Esophagus squamous epithelium (tissue), 4 donors: Measurements from ENCODE around the gene SPAG9.

Experiments
- POLR2A ChIP-seq, 4 donors: fragments of 450-650 bp; IDR thresholded peaks; one replicate each; pipeline ENCODE4 v1.6.1; 2017; ENCODE audit warnings: antibody characterized with exemption in 4 of 4, mild to moderate bottlenecking in 4 of 4, moderate library complexity in 3 of 4
- TF ChIP-seq, protein P1 (sequence below), 6 experiments: fragments of 450-650 bp in 4 of 6; fragments of 200-600 bp in 2 of 6; sonication (generic) in 2 of 6; IDR thresholded peaks; one replicate each; pipeline ENCODE4 v1.5.1; 2016 to 2019; ENCODE audit warnings: antibody characterized with exemption in 6 of 6, mild to moderate bottlenecking in 4 of 6, moderate library complexity in 4 of 6

DNA sequence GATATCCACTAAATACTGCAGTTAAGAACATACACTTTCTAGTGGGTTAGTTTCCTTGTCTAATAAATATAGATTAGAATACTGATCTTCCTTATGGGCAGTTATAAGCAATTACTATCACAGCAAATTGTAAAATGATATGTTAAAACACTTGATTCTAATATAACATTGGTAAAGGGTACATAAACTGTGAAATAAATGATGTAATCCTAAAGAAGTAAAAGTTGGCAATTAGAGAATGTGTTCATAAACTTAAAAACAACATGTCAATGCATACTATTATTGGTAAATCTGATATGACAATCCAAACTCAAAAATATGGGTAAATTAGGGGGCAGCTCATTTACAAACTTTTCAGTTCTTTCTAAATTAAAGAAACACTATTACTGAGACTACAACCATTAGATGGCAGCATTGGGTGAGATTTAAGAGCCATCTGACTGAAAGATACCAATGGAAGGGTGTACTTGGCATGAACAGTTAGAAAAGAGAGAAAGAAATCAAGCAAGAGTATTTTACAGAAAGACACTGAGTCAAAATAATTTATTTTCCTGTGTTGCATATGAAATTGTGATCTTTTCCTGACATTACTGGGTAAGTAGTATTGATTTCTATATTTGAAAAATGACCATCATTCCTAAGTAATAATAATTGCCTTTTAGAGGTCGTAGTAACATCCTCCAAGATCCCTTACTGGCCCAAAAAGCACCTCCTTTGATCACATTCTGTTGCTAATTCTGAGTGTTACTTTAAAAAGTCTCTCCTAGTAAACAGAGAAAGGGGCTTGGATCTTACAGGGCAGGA, 119.6 kb downstream of the SPAG9 start:
- TF ChIP-seq, protein P1, sequence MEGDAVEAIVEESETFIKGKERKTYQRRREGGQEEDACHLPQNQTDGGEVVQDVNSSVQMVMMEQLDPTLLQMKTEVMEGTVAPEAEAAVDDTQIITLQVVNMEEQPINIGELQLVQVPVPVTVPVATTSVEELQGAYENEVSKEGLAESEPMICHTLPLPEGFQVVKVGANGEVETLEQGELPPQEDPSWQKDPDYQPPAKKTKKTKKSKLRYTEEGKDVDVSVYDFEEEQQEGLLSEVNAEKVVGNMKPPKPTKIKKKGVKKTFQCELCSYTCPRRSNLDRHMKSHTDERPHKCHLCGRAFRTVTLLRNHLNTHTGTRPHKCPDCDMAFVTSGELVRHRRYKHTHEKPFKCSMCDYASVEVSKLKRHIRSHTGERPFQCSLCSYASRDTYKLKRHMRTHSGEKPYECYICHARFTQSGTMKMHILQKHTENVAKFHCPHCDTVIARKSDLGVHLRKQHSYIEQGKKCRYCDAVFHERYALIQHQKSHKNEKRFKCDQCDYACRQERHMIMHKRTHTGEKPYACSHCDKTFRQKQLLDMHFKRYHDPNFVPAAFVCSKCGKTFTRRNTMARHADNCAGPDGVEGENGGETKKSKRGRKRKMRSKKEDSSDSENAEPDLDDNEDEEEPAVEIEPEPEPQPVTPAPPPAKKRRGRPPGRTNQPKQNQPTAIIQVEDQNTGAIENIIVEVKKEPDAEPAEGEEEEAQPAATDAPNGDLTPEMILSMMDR (IDR thresholded peaks at IDR 0.05), result peak in 5 of 6 experiments; percentile 39 to 66 (median 54)
- TF ChIP-seq POLR2A (IDR thresholded peaks at IDR 0.05), result no peak
